ENCODE measurements around the gene ABCC8. TPM values are rescaled to one million over a fixed set of nuclear protein-coding genes. Genes with fewer than 3 reads are reported as not detected.

ABCC8 gene
- total RNA-seq, 1 donor, result not detected

DNA sequence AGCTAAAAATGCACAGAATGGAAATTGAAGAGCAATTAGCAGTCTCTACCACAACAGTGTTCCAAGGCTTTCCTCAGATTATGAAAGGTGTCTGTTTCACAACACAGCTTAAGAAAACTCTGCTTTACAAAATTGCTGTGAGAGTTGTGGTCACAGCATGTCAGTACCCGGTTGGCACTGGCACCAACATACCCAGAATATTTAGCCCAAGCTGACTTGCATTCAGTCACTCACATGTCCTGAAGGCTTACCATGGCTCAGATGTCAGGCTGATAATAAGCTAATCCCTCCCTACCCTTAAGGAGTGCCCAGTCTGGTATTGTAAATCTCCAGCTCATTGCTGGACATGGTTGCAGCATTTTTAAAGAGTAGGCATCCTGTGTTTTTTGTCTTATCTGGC is 110.2 kb downstream of the ABCC8 start:
- Histone ChIP-seq H4K20me1 (ENCODE audit: insufficient read depth, low read length) (no peaks in the 10 kb centered on the region), H2AFZ (ENCODE audit: low read length) (no peak overlapping the region), H3K27me3 (ENCODE audit: insufficient read depth, low read length) (no peaks in the 10 kb centered on the region), H3K4me2 (ENCODE audit: insufficient read depth, low read length) (no peak overlapping the region), H3K27ac (ENCODE audit: low read depth, low read length) (no peak overlapping the region), H3K9me3 (ENCODE audit: low read depth, low read length) (peaks cover 15% of the 10 kb centered on the region), H3K36me3 (ENCODE audit: insufficient read depth, low read length) (peaks cover 21% of the 10 kb centered on the region), H3K4me1 (ENCODE audit: insufficient read depth, low read length) (no peaks in the 10 kb centered on the region), H3K79me2 (ENCODE audit: insufficient read depth, low read length) (peaks cover 4% of the 10 kb centered on the region), H3K4me3 (ENCODE audit: insufficient read depth, low read length) (no peak overlapping the region)
- no peak for DNase-seq (ENCODE audit: insufficient read length, low spot score, missing footprints)
- TF ChIP-seq, protein P1, sequence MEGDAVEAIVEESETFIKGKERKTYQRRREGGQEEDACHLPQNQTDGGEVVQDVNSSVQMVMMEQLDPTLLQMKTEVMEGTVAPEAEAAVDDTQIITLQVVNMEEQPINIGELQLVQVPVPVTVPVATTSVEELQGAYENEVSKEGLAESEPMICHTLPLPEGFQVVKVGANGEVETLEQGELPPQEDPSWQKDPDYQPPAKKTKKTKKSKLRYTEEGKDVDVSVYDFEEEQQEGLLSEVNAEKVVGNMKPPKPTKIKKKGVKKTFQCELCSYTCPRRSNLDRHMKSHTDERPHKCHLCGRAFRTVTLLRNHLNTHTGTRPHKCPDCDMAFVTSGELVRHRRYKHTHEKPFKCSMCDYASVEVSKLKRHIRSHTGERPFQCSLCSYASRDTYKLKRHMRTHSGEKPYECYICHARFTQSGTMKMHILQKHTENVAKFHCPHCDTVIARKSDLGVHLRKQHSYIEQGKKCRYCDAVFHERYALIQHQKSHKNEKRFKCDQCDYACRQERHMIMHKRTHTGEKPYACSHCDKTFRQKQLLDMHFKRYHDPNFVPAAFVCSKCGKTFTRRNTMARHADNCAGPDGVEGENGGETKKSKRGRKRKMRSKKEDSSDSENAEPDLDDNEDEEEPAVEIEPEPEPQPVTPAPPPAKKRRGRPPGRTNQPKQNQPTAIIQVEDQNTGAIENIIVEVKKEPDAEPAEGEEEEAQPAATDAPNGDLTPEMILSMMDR (IDR thresholded peaks at IDR 0.05; ENCODE audit: extremely low read depth, low read depth, low read length), result no peak

DNA sequence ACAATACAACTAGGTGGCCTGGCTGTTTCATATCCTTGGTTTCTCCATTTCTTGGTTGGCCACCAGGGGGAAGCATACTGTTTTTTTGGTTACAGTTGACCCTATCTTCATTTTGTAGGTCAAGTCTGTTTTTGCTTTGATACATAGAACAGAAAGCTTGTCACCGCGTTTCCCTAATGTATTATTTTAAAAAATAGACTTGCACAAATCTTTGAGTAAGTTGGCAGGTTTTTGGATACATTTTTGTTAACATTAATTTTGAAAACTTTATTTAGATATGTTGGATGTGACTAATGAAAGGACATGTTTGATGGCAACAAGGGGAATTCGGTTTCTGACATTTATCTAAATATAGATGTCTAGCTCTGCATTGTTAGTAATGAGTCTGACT is 122.0 kb downstream of the ABCC8 start:
- Histone ChIP-seq H3K4me2 (ENCODE audit: insufficient read depth, low read length) (peak overlapping the region; percentile 94), H2AFZ (ENCODE audit: low read length) (no peak overlapping the region), H3K4me3 (ENCODE audit: insufficient read depth, low read length) (peak overlapping the region; percentile 78)

DNA sequence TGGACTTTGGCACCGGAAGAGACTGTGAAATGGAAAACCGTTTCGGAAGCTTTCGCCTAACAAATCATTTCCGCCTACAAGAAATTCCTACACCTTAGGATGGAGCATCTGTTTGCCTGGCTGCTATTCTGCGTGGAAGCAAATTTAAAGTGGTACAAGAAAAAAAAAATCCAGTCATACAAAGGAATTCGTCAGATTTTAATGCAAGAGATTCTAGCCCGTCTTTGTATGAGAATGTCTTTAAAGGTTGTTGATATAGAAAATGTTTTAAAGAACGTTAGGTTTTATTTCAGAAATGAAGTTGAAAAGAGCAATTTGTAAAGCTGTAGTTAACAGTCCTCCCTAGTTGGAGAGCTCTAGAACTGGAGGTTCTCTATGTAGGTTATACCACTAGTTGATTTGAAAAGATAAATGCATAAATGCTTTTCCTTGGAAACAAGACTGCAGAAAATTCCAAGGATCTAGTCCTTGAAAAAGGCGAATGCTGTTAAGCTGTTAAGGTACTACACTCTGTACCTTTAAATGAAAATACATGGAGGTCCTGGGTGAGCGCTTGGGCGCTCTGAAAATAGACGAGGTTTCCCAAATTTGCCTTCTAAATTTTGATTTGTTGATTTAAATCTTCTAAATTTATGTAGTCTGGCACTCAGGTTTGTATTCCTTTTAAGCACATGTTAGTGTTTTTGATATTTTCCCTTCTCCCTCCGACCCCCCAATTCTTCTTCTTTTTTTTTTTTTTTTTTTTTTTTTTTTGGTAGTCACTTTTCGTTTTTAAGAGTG is 122.6 kb downstream of the ABCC8 start:
- DNase-seq (ENCODE audit: insufficient read length, low spot score, missing footprints), result no peak
- TF ChIP-seq, protein P1 (IDR thresholded peaks at IDR 0.05; ENCODE audit: extremely low read depth, low read depth, low read length), result no peak

More for the DNA sequence above, 122.0 kb downstream of the ABCC8 start:
- Histone ChIP-seq H3K9me3 (ENCODE audit: low read depth, low read length) (no peaks in the 10 kb centered on the region), H3K79me2 (ENCODE audit: insufficient read depth, low read length) (peaks cover 27% of the 10 kb centered on the region), H3K27me3 (ENCODE audit: insufficient read depth, low read length) (no peaks in the 10 kb centered on the region), H3K36me3 (ENCODE audit: insufficient read depth, low read length) (no peaks in the 10 kb centered on the region), H4K20me1 (ENCODE audit: insufficient read depth, low read length) (no peaks in the 10 kb centered on the region), H3K27ac (ENCODE audit: low read depth, low read length) (no peak overlapping the region), H3K4me1 (ENCODE audit: insufficient read depth, low read length) (peaks cover 24% of the 10 kb centered on the region)
- TF ChIP-seq, protein P1 (IDR thresholded peaks at IDR 0.05; ENCODE audit: extremely low read depth, low read depth, low read length), result peak; percentile 71
- peak; percentile 82 for DNase-seq (ENCODE audit: insufficient read length, low spot score, missing footprints)

DNA sequence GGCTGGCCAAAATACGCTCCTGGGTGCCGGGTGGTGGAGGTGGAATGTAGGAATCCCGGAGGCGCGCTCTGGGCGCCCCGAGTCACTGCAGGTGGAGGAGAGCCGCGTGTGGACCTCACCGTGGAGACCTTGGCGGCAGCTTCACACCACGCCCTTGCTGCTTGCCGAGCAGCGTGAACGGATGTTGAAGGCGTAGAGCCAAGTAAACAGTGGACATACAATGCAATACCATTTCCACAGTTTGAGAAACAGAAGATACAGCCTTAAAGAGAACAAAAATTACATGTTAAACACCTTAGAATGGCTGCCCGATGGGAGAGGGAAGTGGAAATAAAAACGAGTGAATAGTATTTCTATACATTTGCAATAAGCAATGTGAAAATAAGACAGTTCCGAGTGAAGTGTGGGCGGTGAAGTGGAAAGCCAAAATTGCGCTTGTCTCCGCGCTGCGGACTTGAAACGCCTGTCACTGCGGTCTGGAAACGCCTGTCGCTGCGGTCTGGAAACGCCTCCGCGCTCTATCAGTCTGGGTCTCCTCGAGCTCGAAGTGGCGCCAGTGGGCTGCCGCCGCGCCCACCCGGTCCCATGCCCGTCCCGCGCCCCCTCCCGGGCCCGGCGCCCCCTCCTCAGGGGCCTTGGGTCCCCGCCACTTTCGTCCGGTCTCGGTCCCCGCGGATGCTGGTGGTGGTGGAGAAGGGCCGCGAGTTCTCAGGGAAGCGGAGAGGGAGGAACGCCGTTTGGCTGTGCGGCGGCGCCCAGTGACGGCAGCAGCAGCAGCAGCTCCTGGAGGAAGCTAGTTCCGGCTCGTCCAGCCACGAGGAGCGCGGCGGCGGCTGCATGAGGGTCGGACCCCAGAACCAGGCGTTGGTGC is 123.5 kb downstream of the ABCC8 start:
- H3K36me3 ChIP-seq (ENCODE audit: insufficient read depth, low read length), result no peaks in the 10 kb centered on the region
- peaks cover 24% of the 10 kb centered on the region for H3K4me1 ChIP-seq (ENCODE audit: insufficient read depth, low read length)
- DNase-seq (ENCODE audit: insufficient read length, low spot score, missing footprints), result peak; percentile 88
- no peaks in the 10 kb centered on the region for H3K9me3 ChIP-seq (ENCODE audit: low read depth, low read length)
- TF ChIP-seq, protein P1 (IDR thresholded peaks at IDR 0.05; ENCODE audit: extremely low read depth, low read depth, low read length), result no peak
- H2AFZ ChIP-seq (ENCODE audit: low read length), result peak overlapping the region; percentile 85
- peaks cover 25% of the 10 kb centered on the region for H3K79me2 ChIP-seq (ENCODE audit: insufficient read depth, low read length)
- H3K4me3 ChIP-seq (ENCODE audit: insufficient read depth, low read length), result peak overlapping the region; percentile 78
- H3K27ac ChIP-seq (ENCODE audit: low read depth, low read length), result peak overlapping the region; percentile 72
- H4K20me1 ChIP-seq (ENCODE audit: insufficient read depth, low read length), result no peaks in the 10 kb centered on the region
- no peaks in the 10 kb centered on the region for H3K27me3 ChIP-seq (ENCODE audit: insufficient read depth, low read length)
- peak overlapping the region; percentile 94 for H3K4me2 ChIP-seq (ENCODE audit: insufficient read depth, low read length)

More for the DNA sequence above, 122.6 kb downstream of the ABCC8 start:
- Histone ChIP-seq H3K4me3 (ENCODE audit: insufficient read depth, low read length) (peak overlapping the region; percentile 78), H3K27ac (ENCODE audit: low read depth, low read length) (peak overlapping the region; percentile 72), H2AFZ (ENCODE audit: low read length) (peak overlapping the region; percentile 85), H3K27me3 (ENCODE audit: insufficient read depth, low read length) (no peaks in the 10 kb centered on the region), H3K36me3 (ENCODE audit: insufficient read depth, low read length) (no peaks in the 10 kb centered on the region), H3K4me2 (ENCODE audit: insufficient read depth, low read length) (peak overlapping the region; percentile 94), H4K20me1 (ENCODE audit: insufficient read depth, low read length) (no peaks in the 10 kb centered on the region), H3K4me1 (ENCODE audit: insufficient read depth, low read length) (peaks cover 24% of the 10 kb centered on the region), H3K9me3 (ENCODE audit: low read depth, low read length) (no peaks in the 10 kb centered on the region), H3K79me2 (ENCODE audit: insufficient read depth, low read length) (peaks cover 27% of the 10 kb centered on the region)
